Left cardiac atrium (tissue), 4 donors: ENCODE data around the gene MYO9B. TPM values are rescaled to one million over a fixed set of nuclear protein-coding genes. Genes with fewer than 3 reads are reported as not detected.

Experiments used
- ATAC-seq, 2 donors: fragments of 200-7000 bp; cut with Tn5 transposase; one replicate each; pipeline ENCODE4 v1.9.1; 2020; ENCODE audit warnings: mild to moderate bottlenecking in 2 of 2, moderate library complexity in 2 of 2
- DNase-seq: peaks from one replicate; pipeline ENCODE4 v3.0.0-alpha.2; 2020
- intact Hi-C, 2 donors: fragments of 100-400 bp; cut with DNase I; formaldehyde crosslinking; loops; one replicate each; pipeline versions ENCODE4 v1.14.1 to v1.15.1; 2022 to 2023
- total RNA-seq, 2 donors: library from RNA; stranded (reverse); fragmentation: NEBNext Ultra II Directional; extraction: Animal tissue kit (Norgen Biotek cat#: 25700); gene quantifications; one replicate each; pipeline ENCODE4 v1.2.1, GENCODE V29; 2021
- donor health status: DM: no; HTN: yes; CAD: no.
- donor health status: DM: no; HTN: yes; CAD: no; lungs with severe emphysema.
- donor health status: DM: yes; HTN: yes; CAD: no.
- donor health status: Dilated cardiomyopathy.

MYO9B gene
- total RNA-seq, 2 donors from 2014 or later = 32.5 to 44.6 TPM

- ATAC-seq = no peak
- DNase-seq = no peak
- intact Hi-C loops = loop anchor here in 1 of 2 donors (10.0 kb wide), 1 partner anchor 343 kb away; the partner anchor contains the start of gene NWD1
These were observed 17.3 kb upstream of the MYO9B start for GRCh38 chr19:17058236-17058635.

- peak in 1 of 2 donors; percentile 39 for ATAC-seq
- DNase-seq = no peak
- intact Hi-C loops = no loop called here
These were observed 14.8 kb upstream of the MYO9B start for GRCh38 chr19:17060802-17061201.

GRCh38 chr19:17061205-17061604, 14.4 kb upstream of the MYO9B start:
- intact Hi-C loops = no loop called here
- DNase-seq (no peak), ATAC-seq (no peak)

- DNase-seq = no peak
- intact Hi-C loops = no loop called here
- ATAC-seq = no peak
These were observed 13.9 kb upstream of the MYO9B start for GRCh38 chr19:17061691-17062090.

GRCh38 chr19:17063428-17063827, 12.1 kb upstream of the MYO9B start:
- DNase-seq (no peak), ATAC-seq (no peak)
- intact Hi-C loops = no loop called here

- intact Hi-C loops = loop anchor here (5.0 kb wide), 2 partner anchors 168 to 213 kb away; partner anchors contain the start of gene ANKLE1 (in 1 of the 2)
- DNase-seq = no peak
- no peak for ATAC-seq
These were observed 6.4 kb upstream of the MYO9B start for GRCh38 chr19:17069193-17069592.

GRCh38 chr19:17070421-17070820, 5.2 kb upstream of the MYO9B start:
- intact Hi-C loops = no loop called here
- ATAC-seq (no peak), DNase-seq (no peak)

- intact Hi-C loops = no loop called here
- ATAC-seq = no peak
- DNase-seq = no peak
These were observed 4.7 kb upstream of the MYO9B start for GRCh38 chr19:17070912-17071311.

- DNase-seq = no peak
- intact Hi-C loops = no loop called here
- ATAC-seq = no peak
These were observed 1.5 kb upstream of the MYO9B start for GRCh38 chr19:17073869-17074633.

- DNase-seq (no peak), ATAC-seq (no peak)
- intact Hi-C loops = loop anchor here in 1 of 2 donors (5.0 kb wide), 2 partner anchors 63 to 143 kb away; partner anchors contain the start of gene USE1
These were observed 943 bp upstream of the MYO9B start for GRCh38 chr19:17074634-17075034.

- intact Hi-C loops = loop anchor here in 1 of 2 donors (5.0 kb wide), 2 partner anchors 61 to 141 kb away; partner anchors contain the start of gene USE1
These were observed 426 bp downstream of the MYO9B start for GRCh38 chr19:17075864-17076542.

GRCh38 chr19:17076543-17076991, 990 bp downstream of the MYO9B start:
- intact Hi-C loops = loop anchor here in 1 of 2 donors (5.0 kb wide), 2 partner anchors 61 to 141 kb away; partner anchors contain the start of gene USE1
- no peak for ATAC-seq
- no peak for DNase-seq

More at GRCh38 chr19:17075864-17076542, 426 bp downstream of the MYO9B start:
- DNase-seq (peak; percentile 44), ATAC-seq (no peak)

GRCh38 chr19:17077447-17078028, 2.0 kb downstream of the MYO9B start:
- DNase-seq = no peak

GRCh38 chr19:17078036-17078919, 2.7 kb downstream of the MYO9B start:
- intact Hi-C loops = loop anchor here in 1 of 2 donors (5.0 kb wide), 2 partner anchors 59 to 139 kb away; partner anchors contain the start of gene USE1
- ATAC-seq (no peak), DNase-seq (no peak)

More at GRCh38 chr19:17077447-17078028, 2.0 kb downstream of the MYO9B start:
- intact Hi-C loops = loop anchor here in 1 of 2 donors (5.0 kb wide), 2 partner anchors 60 to 140 kb away; partner anchors contain the start of gene USE1
- no peak for ATAC-seq

GRCh38 chr19:17078920-17079709, 3.5 kb downstream of the MYO9B start:
- ATAC-seq (no peak), DNase-seq (no peak)
- intact Hi-C loops = loop anchor here in 1 of 2 donors (5.0 kb wide), 2 partner anchors 58 to 138 kb away; partner anchors contain the start of gene USE1

- DNase-seq (peak; percentile 83), ATAC-seq (peak; percentile 51 to 74)
- intact Hi-C loops = loop anchor here (5.0 to 10.0 kb wide), 3 partner anchors 57 to 137 kb away; partner anchors contain the start of gene USE1 (in 1 of the 2)
These were observed 4.3 kb downstream of the MYO9B start for GRCh38 chr19:17079710-17080439.

- intact Hi-C loops = loop anchor here in 1 of 2 donors (10.0 kb wide), 1 partner anchor 64 kb away; no protein-coding TSS in a partner anchor
- ATAC-seq = no peak
- DNase-seq = no peak
These were observed 4.8 kb downstream of the MYO9B start for GRCh38 chr19:17080440-17080801.
